ENCODE measurements around the gene DEFB123. TPM values are rescaled to one million over a fixed set of nuclear protein-coding genes. Genes with fewer than 3 reads are reported as not detected.

The DEFB123 gene
- total and polyA plus RNA-seq, 9 of the 15 experiments (the other 6 are each of a cell fraction or from before 2014, with no cell fraction given) = not detected

- TF ChIP-seq TRIM25 (IDR thresholded peaks at IDR 0.05; ENCODE audit: borderline replicate concordance) (no peak), SMARCE1 (IDR thresholded peaks at IDR 0.05) (no peak), ZKSCAN1 (IDR thresholded peaks at IDR 0.05; ENCODE audit: low read depth, low read length) (no peak), CBX1 (IDR thresholded peaks at IDR 0.05; ENCODE audit: low read depth) (no peak), BCL6 (CRISPR knock-in tag; IDR thresholded peaks at IDR 0.05) (no peak), ZNF121 (CRISPR knock-in tag; conservative IDR thresholded peaks at IDR 0.05) (no peak), PHB (CRISPR knock-in tag; IDR thresholded peaks at IDR 0.05) (no peak), ZNF551 (CRISPR knock-in tag; IDR thresholded peaks at IDR 0.05) (no peak), REST (IDR thresholded peaks at IDR 0.05; ENCODE audit: borderline replicate concordance) (no peak), REST (CRISPR knock-in tag; IDR thresholded peaks at IDR 0.05; ENCODE audit: low read depth) (no peak)
These were observed 45.5 kb upstream of the DEFB123 start (continued) for GRCh38 chr20:31394900-31395299.

All from K562 (cell line).